HG03460 (cell line): ENCODE results near the gene NNMT.

Source experiments
- ATAC-seq: cut with Tn5 transposase; IDR thresholded peaks from one replicate; pipeline ENCODE4 v1.9.1; 2021; ENCODE audit not compliant: unreplicated experiment

The NNMT gene

GRCh38 chr11:114282488-114282887, 13.7 kb upstream of the NNMT start:
- ATAC-seq = no peak

GRCh38 chr11:114283422-114283821, 12.8 kb upstream of the NNMT start:
- no peak for ATAC-seq

DNA sequence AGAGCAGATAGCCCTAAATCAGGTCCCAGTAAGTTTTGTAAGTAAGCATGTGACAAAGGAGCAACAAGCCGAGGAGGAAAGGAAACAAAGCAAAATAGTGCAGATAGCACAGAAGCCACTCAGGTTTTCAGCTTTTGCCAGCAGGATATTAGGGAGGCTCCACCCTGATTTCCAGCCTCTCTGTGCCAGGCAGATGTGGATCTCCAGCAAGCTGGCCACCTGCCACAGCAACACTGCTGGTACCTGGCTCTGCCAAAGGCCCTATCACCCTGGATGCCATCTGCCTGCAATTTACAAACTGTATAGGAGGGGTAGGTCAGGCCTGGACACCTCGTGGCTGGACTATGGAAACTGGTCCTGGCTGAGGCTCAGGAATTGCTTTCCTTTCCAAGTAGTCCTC, 12.2 kb upstream of the NNMT start:
- ATAC-seq = no peak

DNA sequence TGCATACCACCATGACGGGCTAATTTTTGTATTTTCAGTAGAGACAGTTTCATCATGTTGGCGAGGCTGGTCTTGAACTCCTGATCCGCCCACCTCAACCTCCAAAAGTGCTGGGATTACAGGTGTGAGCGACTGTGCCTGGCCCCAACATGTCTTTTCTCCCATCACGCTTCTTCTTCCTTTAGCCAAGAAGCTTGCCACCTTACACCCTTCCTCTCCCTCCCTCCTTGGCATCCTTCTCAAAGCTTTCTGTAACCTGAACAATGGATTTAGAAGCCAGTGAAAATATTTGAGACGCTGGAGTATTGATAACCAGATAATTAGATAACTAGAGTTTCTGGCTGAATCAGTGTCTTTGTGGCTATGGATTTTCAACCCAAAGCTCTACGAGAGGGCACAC, 11.3 kb upstream of the NNMT start:
- ATAC-seq = no peak

GRCh38 chr11:114285599-114285998, 10.6 kb upstream of the NNMT start:
- ATAC-seq = no peak

- ATAC-seq = no peak
Measured at GRCh38 chr11:114286229-114286628, 10.0 kb upstream of the NNMT start.

DNA sequence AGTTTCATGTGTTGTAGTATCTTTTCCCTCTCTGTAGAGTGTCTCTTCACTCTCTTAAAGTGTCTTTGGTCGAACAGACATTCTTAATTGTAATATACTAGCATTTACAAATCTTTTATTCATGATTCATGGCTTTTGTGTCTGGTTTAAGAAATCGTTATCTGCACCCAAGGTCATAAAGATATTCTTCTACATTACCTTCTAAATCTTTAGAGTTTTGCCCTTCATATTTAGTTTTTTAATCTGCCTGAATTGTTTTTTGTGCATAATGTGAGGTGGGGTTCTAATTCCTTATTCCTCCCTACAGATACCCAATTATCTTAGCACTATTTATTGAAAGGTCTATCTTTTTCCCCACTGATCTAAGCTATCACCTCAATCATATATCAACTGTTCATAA, 9.0 kb upstream of the NNMT start:
- ATAC-seq = no peak

- ATAC-seq = no peak
Measured at GRCh38 chr11:114288136-114288535, 8.1 kb upstream of the NNMT start.

GRCh38 chr11:114289779-114290178, 6.4 kb upstream of the NNMT start:
- no peak for ATAC-seq

DNA sequence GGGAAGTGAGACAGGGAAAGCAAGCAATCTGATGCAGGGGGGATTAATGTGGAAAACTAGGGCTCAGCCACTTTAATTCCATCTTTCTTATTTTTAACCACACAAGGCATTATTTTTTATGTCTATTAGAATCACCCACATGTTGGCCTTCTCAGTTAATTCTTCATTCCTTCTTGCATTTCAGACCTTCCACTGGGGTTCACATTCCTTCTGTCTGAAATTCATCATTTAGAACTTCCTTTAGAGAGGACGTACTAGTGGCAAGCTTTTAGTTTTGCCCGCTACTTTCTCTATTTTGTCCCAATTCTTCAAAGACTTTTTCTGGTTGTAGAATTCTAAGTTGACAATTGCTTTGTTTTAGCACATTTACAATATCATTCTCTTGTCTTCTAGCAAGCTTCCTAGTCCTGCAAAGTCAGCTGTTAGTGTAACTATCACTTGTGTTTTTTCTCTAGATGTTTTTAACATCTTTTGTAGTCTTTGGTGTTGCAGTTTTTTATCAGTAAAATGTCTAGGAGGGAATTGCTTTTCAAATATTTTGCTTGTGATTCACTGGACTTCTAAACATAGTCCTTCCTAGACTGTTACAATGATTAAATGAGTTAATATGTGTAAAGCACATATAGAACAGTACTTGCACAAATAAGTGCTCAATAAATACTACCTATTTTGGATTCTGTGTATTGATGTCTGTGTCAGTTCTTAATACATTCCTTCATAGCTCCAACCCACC, 5.5 kb upstream of the NNMT start:
- ATAC-seq = no peak

GRCh38 chr11:114291381-114291780, 4.8 kb upstream of the NNMT start:
- ATAC-seq = no peak

DNA sequence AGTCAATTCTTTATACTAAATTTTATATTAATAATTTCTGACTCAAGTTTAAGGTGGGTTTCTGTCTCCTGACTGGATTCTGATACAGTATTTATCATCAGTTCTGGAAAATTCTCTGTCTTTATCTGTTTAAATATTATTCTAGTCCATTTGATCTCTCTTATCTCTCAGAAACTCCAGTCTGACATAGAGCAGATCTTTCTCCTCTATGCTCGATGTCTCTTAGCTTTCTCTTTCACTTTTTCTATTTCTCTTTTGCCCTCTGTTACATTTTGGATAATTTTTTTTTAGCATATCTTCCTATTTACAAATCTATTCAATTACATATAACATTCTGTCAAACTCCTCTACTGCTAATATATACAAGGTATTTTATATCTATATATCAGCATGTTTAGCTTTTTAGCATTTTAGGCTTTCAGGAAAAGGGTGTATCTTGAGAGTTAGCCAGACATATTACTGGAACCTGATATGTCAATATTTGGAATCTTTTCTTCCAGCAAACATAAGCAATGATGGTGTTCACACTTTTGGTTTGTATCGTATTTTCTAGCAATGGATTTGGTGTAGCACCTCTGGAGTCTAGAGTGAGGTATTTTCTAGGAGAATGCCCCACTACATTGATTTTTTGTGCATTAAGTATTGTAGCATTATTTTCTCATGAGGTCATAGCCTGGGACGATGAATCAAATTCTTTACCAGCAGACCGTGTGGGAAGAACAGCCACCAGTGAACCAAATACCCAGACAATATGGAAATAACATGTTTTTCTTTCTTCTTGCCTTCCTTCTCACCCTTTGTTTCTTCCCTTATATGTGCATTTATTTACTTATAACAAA, 4.1 kb upstream of the NNMT start:
- ATAC-seq = no peak

GRCh38 chr11:114293201-114293711, 2.9 kb upstream of the NNMT start:
- no peak for ATAC-seq

- no peak for ATAC-seq
Measured at GRCh38 chr11:114296605-114297372, 590 bp downstream of the NNMT start.

GRCh38 chr11:114297806-114298709, 1.9 kb downstream of the NNMT start:
- no peak for ATAC-seq

- ATAC-seq = no peak
Measured at GRCh38 chr11:114298710-114299109, 2.5 kb downstream of the NNMT start.

DNA sequence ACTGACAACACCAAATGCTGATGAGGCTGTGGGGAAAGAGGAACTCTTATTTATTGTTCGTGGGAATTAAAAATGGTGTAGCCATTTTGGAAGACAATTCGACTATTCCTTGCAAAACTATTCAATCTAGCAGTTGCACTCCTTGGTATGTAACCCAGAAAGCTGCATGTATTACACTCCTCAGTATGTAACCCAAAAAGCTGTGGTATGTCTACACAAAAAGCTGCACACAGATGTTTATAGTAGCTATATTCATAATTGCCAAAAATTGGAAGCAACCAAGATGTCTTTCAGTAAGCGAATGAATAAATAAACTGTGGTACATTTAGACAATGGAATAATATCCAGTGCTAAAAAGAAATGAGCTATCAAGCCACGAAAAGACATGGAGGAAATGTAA, 4.9 kb downstream of the NNMT start:
- ATAC-seq = no peak

- ATAC-seq = no peak
Measured at GRCh38 chr11:114301927-114302326, 5.7 kb downstream of the NNMT start.

DNA sequence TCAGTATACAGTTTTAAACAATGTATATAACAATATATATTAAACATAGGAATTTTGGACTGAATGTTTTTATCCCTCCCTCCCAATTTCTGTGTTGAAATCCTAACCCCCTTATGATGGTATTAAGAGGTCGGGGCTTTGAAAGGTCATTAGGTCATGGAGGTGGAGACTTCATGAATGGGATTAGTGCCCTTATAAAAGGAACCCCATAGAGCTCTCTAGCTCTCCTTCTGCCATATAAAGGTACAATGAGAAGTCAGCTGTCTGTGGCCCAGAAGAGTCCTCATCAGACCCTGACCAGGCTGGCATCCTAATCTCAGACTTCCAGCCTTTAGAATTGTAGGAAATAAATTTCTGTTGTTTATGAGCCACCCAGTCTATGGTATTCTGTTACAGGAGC, 6.5 kb downstream of the NNMT start:
- no peak for ATAC-seq

GRCh38 chr11:114304065-114304464, 7.9 kb downstream of the NNMT start:
- ATAC-seq = no peak
